Right lobe of liver (tissue), 4 donors: ENCODE data around the gene PRKAG2.

Source experiments
- CTCF ChIP-seq, 4 donors: fragments of 200-600 bp in 3 of 4; fragments of 450-650 bp in 1 of 4; IDR thresholded peaks; one replicate each; pipeline versions ENCODE4 v1.5.1 to v1.8.0; 2016 to 2022; ENCODE audit warnings: antibody characterized with exemption in 4 of 4, mild to moderate bottlenecking in 2 of 4
- POLR2A ChIP-seq: fragments of 450-650 bp; IDR thresholded peaks from one replicate; pipeline ENCODE4 v1.6.1; 2017; ENCODE audit warnings: antibody characterized with exemption, mild to moderate bottlenecking
- donor health status: DM: no; HTN: no; CAD: no.
- donor health status: DM: no; HTN: no; CAD: no.
- donor health status: DM: no; HTN: yes; CAD: no.

- TF ChIP-seq CTCF (IDR thresholded peaks at IDR 0.05) = no peak
- TF ChIP-seq POLR2A = no peak
Measured at GRCh38 chr7:151905766-151906165, 28.9 kb upstream of the PRKAG2 start.
